ENCODE results near the gene CENPU. TPM values are rescaled to one million over a fixed set of nuclear protein-coding genes. Genes with fewer than 3 reads are reported as not detected.

CENPU gene
- total and polyA plus RNA-seq, 2 experiments from 2014 or later = 88.3 to 186 TPM

- TF ChIP-seq REST (IDR thresholded peaks at IDR 0.05; ENCODE audit: unreplicated experiment) = no peak
Observed at GRCh38 chr4:184757810-184758209, 23.9 kb upstream of the CENPU start (continued).

DNA sequence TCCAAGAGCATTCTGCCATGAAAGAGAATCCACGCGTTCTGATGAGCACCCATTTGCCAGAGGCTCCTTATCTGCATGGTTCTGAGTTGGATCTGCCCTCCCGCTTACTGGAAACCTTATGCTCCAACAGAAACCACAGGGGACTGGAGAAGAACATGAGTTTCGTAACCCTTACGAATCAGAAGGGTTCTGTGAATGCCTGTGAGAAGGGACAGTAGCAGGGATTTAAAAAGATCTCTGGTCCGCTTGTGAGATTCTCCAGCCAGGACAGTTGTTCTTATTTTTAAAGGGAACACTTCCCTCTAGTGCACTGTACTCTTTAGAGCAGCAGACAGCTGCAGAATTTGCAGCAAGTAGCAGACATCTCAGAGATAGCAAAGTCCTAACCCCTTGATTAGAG lies 22.5 kb upstream of the CENPU start:
- H3K27me3 Mint-ChIP-seq (ENCODE audit: insufficient read depth, low read depth, poor library complexity) = no peaks in the 10 kb centered on the region
- Histone ChIP-seq H3K27ac (ENCODE audit: low read depth) (no peak overlapping the region), H4K20me1 (replicated peaks; ENCODE audit: insufficient read depth) (0 out of 2 replicates have a peak, but pooled peaks cover 3% of the 10 kb centered on the region), H3K79me2 (replicated peaks; ENCODE audit: insufficient read depth) (no peaks in the 10 kb centered on the region), H3K27me3 (ENCODE audit: insufficient read depth) (no peaks in the 10 kb centered on the region), H2AFZ (no peak overlapping the region), H3F3A (replicated peaks; ENCODE audit: low read depth) (no peaks in the 10 kb centered on the region), H3K9me2 (ENCODE audit: insufficient read depth) (no peaks in the 10 kb centered on the region), H3K36me3 (ENCODE audit: insufficient read depth) (no peaks in the 10 kb centered on the region), H3K4me3 (no peak overlapping the region), H3K4me2 (no peak overlapping the region), H3K4me1 (ENCODE audit: insufficient read depth) (no peaks in the 10 kb centered on the region)
- no peak overlapping the region for H3K27ac Mint-ChIP-seq
- no peak for TF ChIP-seq STAT1 (IDR thresholded peaks at IDR 0.05; ENCODE audit: unreplicated experiment)
- TF ChIP-seq, protein P1, sequence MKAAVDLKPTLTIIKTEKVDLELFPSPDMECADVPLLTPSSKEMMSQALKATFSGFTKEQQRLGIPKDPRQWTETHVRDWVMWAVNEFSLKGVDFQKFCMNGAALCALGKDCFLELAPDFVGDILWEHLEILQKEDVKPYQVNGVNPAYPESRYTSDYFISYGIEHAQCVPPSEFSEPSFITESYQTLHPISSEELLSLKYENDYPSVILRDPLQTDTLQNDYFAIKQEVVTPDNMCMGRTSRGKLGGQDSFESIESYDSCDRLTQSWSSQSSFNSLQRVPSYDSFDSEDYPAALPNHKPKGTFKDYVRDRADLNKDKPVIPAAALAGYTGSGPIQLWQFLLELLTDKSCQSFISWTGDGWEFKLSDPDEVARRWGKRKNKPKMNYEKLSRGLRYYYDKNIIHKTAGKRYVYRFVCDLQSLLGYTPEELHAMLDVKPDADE (IDR thresholded peaks at IDR 0.05) = no peak
- TF ChIP-seq, protein P2, sequence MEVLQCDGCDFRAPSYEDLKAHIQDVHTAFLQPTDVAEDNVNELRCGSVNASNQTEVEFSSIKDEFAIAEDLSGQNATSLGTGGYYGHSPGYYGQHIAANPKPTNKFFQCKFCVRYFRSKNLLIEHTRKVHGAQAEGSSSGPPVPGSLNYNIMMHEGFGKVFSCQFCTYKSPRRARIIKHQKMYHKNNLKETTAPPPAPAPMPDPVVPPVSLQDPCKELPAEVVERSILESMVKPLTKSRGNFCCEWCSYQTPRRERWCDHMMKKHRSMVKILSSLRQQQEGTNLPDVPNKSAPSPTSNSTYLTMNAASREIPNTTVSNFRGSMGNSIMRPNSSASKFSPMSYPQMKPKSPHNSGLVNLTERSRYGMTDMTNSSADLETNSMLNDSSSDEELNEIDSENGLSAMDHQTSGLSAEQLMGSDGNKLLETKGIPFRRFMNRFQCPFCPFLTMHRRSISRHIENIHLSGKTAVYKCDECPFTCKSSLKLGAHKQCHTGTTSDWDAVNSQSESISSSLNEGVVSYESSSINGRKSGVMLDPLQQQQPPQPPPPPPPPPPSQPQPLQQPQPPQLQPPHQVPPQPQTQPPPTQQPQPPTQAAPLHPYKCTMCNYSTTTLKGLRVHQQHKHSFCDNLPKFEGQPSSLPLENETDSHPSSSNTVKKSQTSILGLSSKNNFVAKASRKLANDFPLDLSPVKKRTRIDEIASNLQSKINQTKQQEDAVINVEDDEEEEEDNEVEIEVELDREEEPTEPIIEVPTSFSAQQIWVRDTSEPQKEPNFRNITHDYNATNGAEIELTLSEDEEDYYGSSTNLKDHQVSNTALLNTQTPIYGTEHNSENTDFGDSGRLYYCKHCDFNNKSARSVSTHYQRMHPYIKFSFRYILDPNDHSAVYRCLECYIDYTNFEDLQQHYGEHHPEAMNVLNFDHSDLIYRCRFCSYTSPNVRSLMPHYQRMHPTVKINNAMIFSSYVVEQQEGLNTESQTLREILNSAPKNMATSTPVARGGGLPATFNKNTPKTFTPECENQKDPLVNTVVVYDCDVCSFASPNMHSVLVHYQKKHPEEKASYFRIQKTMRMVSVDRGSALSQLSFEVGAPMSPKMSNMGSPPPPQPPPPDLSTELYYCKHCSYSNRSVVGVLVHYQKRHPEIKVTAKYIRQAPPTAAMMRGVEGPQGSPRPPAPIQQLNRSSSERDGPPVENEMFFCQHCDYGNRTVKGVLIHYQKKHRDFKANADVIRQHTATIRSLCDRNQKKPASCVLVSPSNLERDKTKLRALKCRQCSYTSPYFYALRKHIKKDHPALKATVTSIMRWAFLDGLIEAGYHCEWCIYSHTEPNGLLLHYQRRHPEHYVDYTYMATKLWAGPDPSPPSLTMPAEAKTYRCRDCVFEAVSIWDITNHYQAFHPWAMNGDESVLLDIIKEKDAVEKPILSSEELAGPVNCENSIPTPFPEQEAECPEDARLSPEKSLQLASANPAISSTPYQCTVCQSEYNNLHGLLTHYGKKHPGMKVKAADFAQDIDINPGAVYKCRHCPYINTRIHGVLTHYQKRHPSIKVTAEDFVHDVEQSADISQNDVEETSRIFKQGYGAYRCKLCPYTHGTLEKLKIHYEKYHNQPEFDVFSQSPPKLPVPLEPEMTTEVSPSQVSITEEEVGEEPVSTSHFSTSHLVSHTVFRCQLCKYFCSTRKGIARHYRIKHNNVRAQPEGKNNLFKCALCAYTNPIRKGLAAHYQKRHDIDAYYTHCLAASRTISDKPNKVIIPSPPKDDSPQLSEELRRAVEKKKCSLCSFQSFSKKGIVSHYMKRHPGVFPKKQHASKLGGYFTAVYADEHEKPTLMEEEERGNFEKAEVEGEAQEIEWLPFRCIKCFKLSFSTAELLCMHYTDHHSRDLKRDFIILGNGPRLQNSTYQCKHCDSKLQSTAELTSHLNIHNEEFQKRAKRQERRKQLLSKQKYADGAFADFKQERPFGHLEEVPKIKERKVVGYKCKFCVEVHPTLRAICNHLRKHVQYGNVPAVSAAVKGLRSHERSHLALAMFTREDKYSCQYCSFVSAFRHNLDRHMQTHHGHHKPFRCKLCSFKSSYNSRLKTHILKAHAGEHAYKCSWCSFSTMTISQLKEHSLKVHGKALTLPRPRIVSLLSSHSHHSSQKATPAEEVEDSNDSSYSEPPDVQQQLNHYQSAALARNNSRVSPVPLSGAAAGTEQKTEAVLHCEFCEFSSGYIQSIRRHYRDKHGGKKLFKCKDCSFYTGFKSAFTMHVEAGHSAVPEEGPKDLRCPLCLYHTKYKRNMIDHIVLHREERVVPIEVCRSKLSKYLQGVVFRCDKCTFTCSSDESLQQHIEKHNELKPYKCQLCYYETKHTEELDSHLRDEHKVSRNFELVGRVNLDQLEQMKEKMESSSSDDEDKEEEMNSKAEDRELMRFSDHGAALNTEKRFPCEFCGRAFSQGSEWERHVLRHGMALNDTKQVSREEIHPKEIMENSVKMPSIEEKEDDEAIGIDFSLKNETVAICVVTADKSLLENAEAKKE (CRISPR knock-in tag; IDR thresholded peaks at IDR 0.05) = no peak
- TF ChIP-seq POLR2AphosphoS5 (IDR thresholded peaks at IDR 0.05; ENCODE audit: low read depth) = no peak
- ATAC-seq (no peak), DNase-seq (ENCODE audit: low spot score) (no peak)
- H3K9me3 Mint-ChIP-seq = no peaks in the 10 kb centered on the region
- H3K4me3 Mint-ChIP-seq = no peak overlapping the region
- H3K4me1 Mint-ChIP-seq = peaks cover 2% of the 10 kb centered on the region; the same call in 2 of the 3 replicates
- H3K36me3 Mint-ChIP-seq (ENCODE audit: low read depth) = no peaks in the 10 kb centered on the region; the same call in 2 of the 3 replicates

Measured in GM23338 (cell line).